GM13977 (cell line): ENCODE results near the gene SALL3.

ENCODE experiments used
- DNase-seq: peaks from one replicate; pipeline ENCODE4 v3.0.0; 2012; ENCODE audit warnings: low spot score
- in situ Hi-C: fragments of 300-500 bp; cut with MboI; formaldehyde crosslinking; loops from one replicate; pipeline ENCODE4 v1.12.0; 2022; ENCODE audit warnings: low sequenced_read_pairs, low pct_unique_long_range_greater_than_20kb, mixed read lengths, inconsistent platforms; ENCODE audit not compliant: unreplicated experiment
- TF ChIP-seq, protein P1 (sequence below): IDR thresholded peaks from 2 replicates; pipeline ENCODE4 v1.5.1; 2012; ENCODE audit warnings: mild to moderate bottlenecking, control low read depth; ENCODE audit not compliant: insufficient read depth; ENCODE audit errors: extremely low read depth, missing control alignments

SALL3 gene

DNA sequence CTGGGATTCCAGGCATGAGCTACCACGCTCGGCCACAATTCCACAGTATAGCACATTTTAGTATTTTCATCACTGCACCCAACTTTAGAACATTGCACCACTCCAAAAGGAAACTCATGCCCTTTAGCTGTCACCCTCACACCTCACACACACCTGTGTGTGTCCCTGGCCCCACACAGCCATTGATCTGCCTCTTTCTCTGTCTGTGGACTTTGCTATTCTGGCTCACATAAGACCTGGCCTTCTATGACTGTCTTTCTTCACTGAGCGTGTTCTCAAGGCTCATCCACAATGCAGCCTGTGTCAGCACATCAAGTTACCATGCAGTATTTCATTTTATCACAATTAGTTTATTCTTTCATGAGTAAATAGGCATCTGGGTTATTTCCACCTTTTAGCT lies 69.9 kb downstream of the SALL3 start:
- TF ChIP-seq, protein P1, sequence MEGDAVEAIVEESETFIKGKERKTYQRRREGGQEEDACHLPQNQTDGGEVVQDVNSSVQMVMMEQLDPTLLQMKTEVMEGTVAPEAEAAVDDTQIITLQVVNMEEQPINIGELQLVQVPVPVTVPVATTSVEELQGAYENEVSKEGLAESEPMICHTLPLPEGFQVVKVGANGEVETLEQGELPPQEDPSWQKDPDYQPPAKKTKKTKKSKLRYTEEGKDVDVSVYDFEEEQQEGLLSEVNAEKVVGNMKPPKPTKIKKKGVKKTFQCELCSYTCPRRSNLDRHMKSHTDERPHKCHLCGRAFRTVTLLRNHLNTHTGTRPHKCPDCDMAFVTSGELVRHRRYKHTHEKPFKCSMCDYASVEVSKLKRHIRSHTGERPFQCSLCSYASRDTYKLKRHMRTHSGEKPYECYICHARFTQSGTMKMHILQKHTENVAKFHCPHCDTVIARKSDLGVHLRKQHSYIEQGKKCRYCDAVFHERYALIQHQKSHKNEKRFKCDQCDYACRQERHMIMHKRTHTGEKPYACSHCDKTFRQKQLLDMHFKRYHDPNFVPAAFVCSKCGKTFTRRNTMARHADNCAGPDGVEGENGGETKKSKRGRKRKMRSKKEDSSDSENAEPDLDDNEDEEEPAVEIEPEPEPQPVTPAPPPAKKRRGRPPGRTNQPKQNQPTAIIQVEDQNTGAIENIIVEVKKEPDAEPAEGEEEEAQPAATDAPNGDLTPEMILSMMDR, result no peak
- in situ Hi-C loops, result no loop called here
- DNase-seq, result no peak
